GM18873 (cell line): Measurements from ENCODE around the gene GLIPR1L2.
A peak's percentile ranks its signal among the peaks of the same experiment; 100 is the strongest.
"Not testable (repeated sequence)": the region's sequence is repeated elsewhere in the genome, so short reads cannot be mapped to it uniquely, and the experiment has no call there.

ENCODE experiments used
- ATAC-seq: cut with Tn5 transposase; IDR thresholded peaks from one replicate; pipeline ENCODE4 v1.9.1; 2021; ENCODE audit warnings: mild to moderate bottlenecking, moderate library complexity, moderate number of reproducible peaks; ENCODE audit not compliant: unreplicated experiment, low FRiP score

Gene GLIPR1L2

GRCh38 chr12:75390899-75391538, at the start of gene GLIPR1L2:
TSS of gene GLIPR1L2 (plus strand) at chr12:75391089. CDS start at chr12:75391117, 28 bp downstream.
- ATAC-seq: peak; percentile 97

GRCh38 chr12:75341873-75342272, 49.0 kb upstream of the GLIPR1L2 start:
- ATAC-seq: no peak

GRCh38 chr12:75345531-75345930, 45.4 kb upstream of the GLIPR1L2 start:
- no peak for ATAC-seq

- not testable (repeated sequence) for ATAC-seq
Measured at GRCh38 chr12:75346215-75346614, 44.7 kb upstream of the GLIPR1L2 start.

GRCh38 chr12:75349946-75350345, 40.9 kb upstream of the GLIPR1L2 start:
- ATAC-seq: no peak

GRCh38 chr12:75350413-75350812, 40.5 kb upstream of the GLIPR1L2 start:
- ATAC-seq: no peak

- ATAC-seq: no peak
Measured at GRCh38 chr12:75354011-75354410, 36.9 kb upstream of the GLIPR1L2 start.

- ATAC-seq: no peak
Measured at GRCh38 chr12:75360920-75361319, 30.0 kb upstream of the GLIPR1L2 start.

GRCh38 chr12:75361408-75361807, 29.5 kb upstream of the GLIPR1L2 start:
- no peak for ATAC-seq

GRCh38 chr12:75364919-75365318, 26.0 kb upstream of the GLIPR1L2 start:
- no peak for ATAC-seq

GRCh38 chr12:75366629-75367028, 24.3 kb upstream of the GLIPR1L2 start:
- peak; percentile 76 for ATAC-seq

- ATAC-seq: no peak
Measured at GRCh38 chr12:75374971-75375370, 15.9 kb upstream of the GLIPR1L2 start.

GRCh38 chr12:75378354-75378753, 12.5 kb upstream of the GLIPR1L2 start:
- no peak for ATAC-seq

- ATAC-seq: no peak
Measured at GRCh38 chr12:75389061-75389460, 1.8 kb upstream of the GLIPR1L2 start.

GRCh38 chr12:75389706-75390105, 1.2 kb upstream of the GLIPR1L2 start:
- ATAC-seq: no peak

GRCh38 chr12:75390156-75390898, 562 bp upstream of the GLIPR1L2 start:
- peak; percentile 5 for ATAC-seq

GRCh38 chr12:75404231-75404630, 13.3 kb downstream of the GLIPR1L2 start:
- no peak for ATAC-seq

- ATAC-seq: no peak
Measured at GRCh38 chr12:75407683-75408082, 16.8 kb downstream of the GLIPR1L2 start.

GRCh38 chr12:75409830-75410229, 18.9 kb downstream of the GLIPR1L2 start:
- ATAC-seq: no peak

- ATAC-seq: no peak
Measured at GRCh38 chr12:75414671-75415070, 23.8 kb downstream of the GLIPR1L2 start.

- no peak for ATAC-seq
Measured at GRCh38 chr12:75419841-75420240, 29.0 kb downstream of the GLIPR1L2 start.

- ATAC-seq: no peak
Measured at GRCh38 chr12:75427491-75427890, 36.6 kb downstream of the GLIPR1L2 start.
